Neural progenitor cell (in vitro differentiated cells): ENCODE results near the gene PATJ.

Source experiments
- EZH2 ChIP-seq: fragments of 200-600 bp; sonication (generic); IDR thresholded peaks from 2 replicates; pipeline ENCODE4 v1.6.1; 2017; ENCODE audit warnings: antibody characterized with exemption, mild to moderate bottlenecking, moderate library complexity
- EZH2phosphoT487 ChIP-seq: fragments of 200-600 bp; sonication (generic); IDR thresholded peaks from 2 replicates; pipeline ENCODE4 v1.6.1; 2017; ENCODE audit warnings: antibody characterized with exemption
- TF ChIP-seq, protein P1 (sequence below): fragments of 200-600 bp; sonication (generic); IDR thresholded peaks from 2 replicates; pipeline ENCODE4 v1.5.1; 2017; ENCODE audit warnings: antibody characterized with exemption, mild to moderate bottlenecking

DNA sequence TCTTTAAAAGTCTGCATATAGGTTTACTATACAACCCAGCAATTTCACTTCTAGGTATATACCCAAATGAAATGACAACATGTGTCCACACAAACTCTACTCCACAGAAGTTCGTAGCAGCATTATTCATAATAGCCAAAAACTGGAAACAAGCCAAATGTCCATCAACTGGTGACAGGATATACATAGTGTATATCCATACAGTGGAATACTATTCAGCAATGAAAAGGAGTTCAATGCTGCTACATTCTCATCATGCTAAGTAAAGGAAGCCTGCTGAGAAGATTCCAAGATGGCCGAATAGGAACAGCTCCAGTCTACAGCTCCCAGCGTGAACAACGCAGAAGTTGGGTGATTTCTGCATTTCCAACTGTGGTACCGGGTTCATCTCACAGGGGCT lies 200.6 kb downstream of the PATJ start:
- TF ChIP-seq, protein P1, sequence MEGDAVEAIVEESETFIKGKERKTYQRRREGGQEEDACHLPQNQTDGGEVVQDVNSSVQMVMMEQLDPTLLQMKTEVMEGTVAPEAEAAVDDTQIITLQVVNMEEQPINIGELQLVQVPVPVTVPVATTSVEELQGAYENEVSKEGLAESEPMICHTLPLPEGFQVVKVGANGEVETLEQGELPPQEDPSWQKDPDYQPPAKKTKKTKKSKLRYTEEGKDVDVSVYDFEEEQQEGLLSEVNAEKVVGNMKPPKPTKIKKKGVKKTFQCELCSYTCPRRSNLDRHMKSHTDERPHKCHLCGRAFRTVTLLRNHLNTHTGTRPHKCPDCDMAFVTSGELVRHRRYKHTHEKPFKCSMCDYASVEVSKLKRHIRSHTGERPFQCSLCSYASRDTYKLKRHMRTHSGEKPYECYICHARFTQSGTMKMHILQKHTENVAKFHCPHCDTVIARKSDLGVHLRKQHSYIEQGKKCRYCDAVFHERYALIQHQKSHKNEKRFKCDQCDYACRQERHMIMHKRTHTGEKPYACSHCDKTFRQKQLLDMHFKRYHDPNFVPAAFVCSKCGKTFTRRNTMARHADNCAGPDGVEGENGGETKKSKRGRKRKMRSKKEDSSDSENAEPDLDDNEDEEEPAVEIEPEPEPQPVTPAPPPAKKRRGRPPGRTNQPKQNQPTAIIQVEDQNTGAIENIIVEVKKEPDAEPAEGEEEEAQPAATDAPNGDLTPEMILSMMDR: no peak
- TF ChIP-seq EZH2phosphoT487: no peak
- no peak for TF ChIP-seq EZH2
